Subcutaneous adipose tissue (tissue), 4 donors: ENCODE measurements around the gene TNIK. TPM values are rescaled to one million over a fixed set of nuclear protein-coding genes. Genes with fewer than 3 reads are reported as not detected.

Experiments used
- total RNA-seq, 4 donors: library from RNA; depleted of rRNA; stranded (reverse); fragments of >200 nt; gene quantifications; one replicate each; pipeline ENCODE4 v1.1.0, GENCODE V29; 2016
- TF ChIP-seq, protein P1 (sequence below): fragments of 450-650 bp; IDR thresholded peaks from one replicate; pipeline ENCODE4 v1.5.1; 2016; ENCODE audit warnings: low read depth, mild to moderate bottlenecking, control low read depth, antibody characterized with exemption, moderate library complexity

Gene TNIK
- total RNA-seq, 4 donors from 2014 or later, result 1.5 to 11.7 (median 1.9) TPM

DNA sequence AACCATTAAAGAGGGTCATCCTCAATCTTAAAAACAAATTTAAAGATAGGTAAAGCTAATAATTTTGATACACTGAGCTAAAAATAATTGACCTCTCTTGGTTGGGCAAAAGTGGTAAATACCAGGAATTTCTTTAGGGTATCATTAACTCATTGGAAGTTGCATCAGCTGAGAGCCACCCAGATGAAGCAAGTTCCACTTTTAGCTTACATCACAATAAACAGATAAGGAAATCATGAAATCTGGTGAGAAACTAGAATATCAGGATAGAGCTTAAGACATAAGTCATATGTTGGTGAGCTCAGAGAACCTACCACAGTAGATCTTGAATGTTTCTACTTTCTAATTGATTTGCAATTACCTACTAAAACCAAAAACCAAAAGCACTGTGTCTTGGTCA, 336.3 kb downstream of the TNIK start:
- TF ChIP-seq, protein P1, sequence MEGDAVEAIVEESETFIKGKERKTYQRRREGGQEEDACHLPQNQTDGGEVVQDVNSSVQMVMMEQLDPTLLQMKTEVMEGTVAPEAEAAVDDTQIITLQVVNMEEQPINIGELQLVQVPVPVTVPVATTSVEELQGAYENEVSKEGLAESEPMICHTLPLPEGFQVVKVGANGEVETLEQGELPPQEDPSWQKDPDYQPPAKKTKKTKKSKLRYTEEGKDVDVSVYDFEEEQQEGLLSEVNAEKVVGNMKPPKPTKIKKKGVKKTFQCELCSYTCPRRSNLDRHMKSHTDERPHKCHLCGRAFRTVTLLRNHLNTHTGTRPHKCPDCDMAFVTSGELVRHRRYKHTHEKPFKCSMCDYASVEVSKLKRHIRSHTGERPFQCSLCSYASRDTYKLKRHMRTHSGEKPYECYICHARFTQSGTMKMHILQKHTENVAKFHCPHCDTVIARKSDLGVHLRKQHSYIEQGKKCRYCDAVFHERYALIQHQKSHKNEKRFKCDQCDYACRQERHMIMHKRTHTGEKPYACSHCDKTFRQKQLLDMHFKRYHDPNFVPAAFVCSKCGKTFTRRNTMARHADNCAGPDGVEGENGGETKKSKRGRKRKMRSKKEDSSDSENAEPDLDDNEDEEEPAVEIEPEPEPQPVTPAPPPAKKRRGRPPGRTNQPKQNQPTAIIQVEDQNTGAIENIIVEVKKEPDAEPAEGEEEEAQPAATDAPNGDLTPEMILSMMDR, result no peak

DNA sequence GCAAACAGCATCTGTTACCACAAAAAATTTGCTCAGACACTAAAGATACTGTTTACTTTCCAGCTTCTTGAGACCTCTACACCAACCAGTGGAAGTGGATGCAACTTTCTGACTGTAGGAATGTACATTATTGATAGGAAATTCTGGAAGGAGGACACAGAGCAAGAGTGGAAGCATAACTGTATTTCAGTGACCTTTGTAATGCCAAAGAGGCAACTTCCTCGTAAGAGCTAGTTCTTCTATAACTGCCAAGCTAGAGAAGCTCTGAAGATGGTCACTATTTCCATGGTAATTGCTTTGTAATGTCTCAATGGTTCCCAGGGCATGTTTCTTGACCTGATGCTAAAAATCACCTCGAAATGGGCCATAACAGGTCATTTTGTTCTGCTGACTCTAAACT, 337.3 kb downstream of the TNIK start:
- TF ChIP-seq, protein P1, result no peak

DNA sequence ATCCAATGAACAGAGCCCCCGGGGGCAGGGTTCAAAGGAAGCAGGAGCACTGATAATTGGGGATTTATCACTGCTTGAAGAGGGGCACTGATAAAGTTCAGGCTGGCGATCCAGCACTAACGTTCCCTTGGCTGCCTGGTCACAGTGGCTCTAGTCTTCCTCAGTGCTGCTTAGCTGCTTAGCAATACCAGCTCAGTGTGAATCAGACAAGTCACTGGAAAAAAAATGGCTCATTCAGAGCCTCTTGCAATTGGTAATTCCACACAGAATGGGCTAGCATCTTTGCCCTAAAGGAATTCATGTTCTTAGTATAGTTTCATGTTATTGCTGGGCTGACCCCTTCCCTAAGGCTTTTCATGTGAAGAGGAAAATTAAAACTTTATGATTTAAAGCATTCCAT, 338.0 kb downstream of the TNIK start:
- TF ChIP-seq, protein P1, result no peak

DNA sequence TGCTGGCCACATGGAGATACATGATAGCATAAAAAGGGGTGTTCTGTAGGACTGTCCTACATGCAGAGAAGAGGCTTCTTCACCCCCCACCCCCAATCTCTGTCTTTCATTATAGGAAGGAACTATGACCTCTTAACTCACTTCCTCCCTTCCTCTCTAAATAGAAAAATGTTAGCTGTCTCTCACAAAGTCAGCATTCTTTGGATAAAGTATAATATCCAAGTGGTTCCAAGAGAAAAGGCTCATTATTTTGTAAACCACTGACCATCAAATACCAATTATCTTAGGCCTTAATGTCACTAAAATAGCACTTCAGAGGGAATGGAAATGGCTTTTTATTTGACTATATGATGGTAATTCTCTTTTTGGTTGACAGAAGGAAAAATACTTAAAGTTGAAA, 338.4 kb downstream of the TNIK start:
- TF ChIP-seq, protein P1, result no peak

DNA sequence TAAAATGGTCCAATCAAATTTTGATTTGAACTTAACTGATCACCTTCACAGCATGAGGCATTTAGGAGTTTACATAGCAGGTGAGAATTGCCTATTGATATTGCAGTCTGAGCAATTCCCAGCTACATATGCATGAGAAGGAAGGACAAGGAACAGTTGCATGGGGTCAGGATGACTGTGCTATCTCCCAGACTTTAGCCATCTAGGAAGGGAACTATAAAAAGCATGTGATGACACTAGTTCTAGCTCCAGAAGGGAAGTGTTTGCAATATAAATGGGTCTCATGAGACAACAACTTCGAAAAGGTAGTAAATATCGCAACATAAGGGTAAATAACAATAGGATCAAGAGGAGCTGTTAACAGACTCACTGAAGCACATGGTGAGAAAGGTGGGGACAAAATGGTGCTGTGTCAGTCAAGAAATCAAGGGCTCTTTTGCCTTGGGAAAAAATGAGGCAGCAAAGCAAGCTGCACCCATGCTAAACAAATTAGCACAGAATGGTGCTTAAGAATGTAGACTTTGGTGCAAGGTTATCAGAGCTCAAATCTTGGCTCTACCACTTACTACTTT, 343.3 kb downstream of the TNIK start:
- TF ChIP-seq, protein P1, result no peak

DNA sequence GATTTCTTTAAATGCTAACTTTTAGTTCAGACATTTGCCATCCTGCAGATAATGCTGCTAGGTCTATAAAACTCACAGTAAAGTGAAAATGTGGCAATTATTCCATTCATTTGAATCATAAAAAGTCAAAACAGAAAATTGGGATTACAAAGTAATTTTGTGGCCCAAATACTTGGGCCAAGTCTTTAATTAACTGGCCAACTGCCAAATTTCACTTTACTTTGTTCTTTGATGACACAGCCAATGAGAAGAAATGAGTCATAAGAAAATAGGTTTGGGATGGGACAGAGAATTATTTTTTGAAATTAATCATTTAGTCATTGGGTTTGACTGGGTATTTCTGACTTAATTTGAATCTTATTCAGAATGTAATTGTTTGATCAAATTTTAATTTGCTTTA, 343.8 kb downstream of the TNIK start:
- TF ChIP-seq, protein P1, result no peak

DNA sequence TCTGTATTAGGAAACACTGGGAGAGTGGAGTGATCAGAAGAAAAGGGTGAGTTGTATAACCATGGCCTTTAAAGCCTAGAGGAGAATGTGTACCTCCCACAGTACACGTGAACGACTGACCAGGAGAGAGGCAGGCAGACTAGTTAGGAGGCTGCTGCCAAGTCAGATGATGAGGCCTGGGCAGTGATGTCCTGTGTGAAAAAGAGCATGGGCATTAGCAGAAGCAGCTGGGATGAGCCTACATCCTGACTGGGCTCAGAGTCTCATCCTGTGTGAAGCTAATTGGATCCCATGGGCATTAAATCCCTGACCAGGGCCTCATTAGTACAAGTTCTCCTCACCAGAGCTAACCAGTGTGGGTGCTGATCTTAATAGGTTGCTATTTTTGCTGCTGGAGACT, 344.5 kb downstream of the TNIK start:
- TF ChIP-seq, protein P1, result no peak
